Fibroblast of skin of left quadriceps (primary cell): ENCODE results near the gene NAPA.

Source experiments
- DNase-seq, 2 experiments: peaks; one replicate each; pipeline ENCODE4 v3.0.0-alpha.2; 2013; ENCODE audit warnings: low read depth in 2 of 2

The NAPA gene

GRCh38 chr19:47499863-47500830 lies 14.7 kb downstream of the NAPA start:
- DNase-seq: no peak

- DNase-seq: no peak
These were observed 15.5 kb downstream of the NAPA start for GRCh38 chr19:47499371-47499770.

- no peak for DNase-seq
These were observed 16.3 kb downstream of the NAPA start for GRCh38 chr19:47498561-47498960.

- no peak for DNase-seq
These were observed 16.9 kb downstream of the NAPA start for GRCh38 chr19:47497821-47498520.

GRCh38 chr19:47497050-47497766 lies 17.7 kb downstream of the NAPA start:
- no peak for DNase-seq

GRCh38 chr19:47495478-47496372 lies 19.1 kb downstream of the NAPA start:
- DNase-seq: no peak

- no peak for DNase-seq
These were observed 20.1 kb downstream of the NAPA start for GRCh38 chr19:47494729-47495128.

GRCh38 chr19:47494211-47494547 lies 20.7 kb downstream of the NAPA start:
- DNase-seq: no peak

GRCh38 chr19:47493378-47494210 lies 21.3 kb downstream of the NAPA start:
- no peak for DNase-seq

GRCh38 chr19:47492571-47493377 lies 22.1 kb downstream of the NAPA start:
- no peak for DNase-seq

GRCh38 chr19:47492137-47492533 lies 22.7 kb downstream of the NAPA start:
- no peak for DNase-seq

GRCh38 chr19:47491358-47492136 lies 23.3 kb downstream of the NAPA start:
- no peak for DNase-seq

- DNase-seq: no peak
These were observed 24.0 kb downstream of the NAPA start for GRCh38 chr19:47490847-47491246.

- DNase-seq: no peak
These were observed 24.8 kb downstream of the NAPA start for GRCh38 chr19:47490031-47490430.

GRCh38 chr19:47489072-47489914 lies 25.6 kb downstream of the NAPA start:
- DNase-seq: no peak

GRCh38 chr19:47487551-47488515 lies 27.0 kb downstream of the NAPA start:
- no peak for DNase-seq

- DNase-seq: no peak
These were observed 28.0 kb downstream of the NAPA start for GRCh38 chr19:47486900-47487299.
